DND-41 (cell line): ENCODE results near the gene NKAIN2.

Experiments
- ATAC-seq: fragments of 200-7000 bp; cut with Tn5 transposase; 3 replicates; pipeline ENCODE4 v1.9.1; 2021; ENCODE audit warnings: low read depth; ENCODE audit not compliant: insufficient read depth
- DNase-seq: peaks from one replicate; pipeline ENCODE4 v3.0.0-alpha.2; 2020
- H2AFZ ChIP-seq: 2 replicates; pipeline ENCODE4 v1.6.0; 2012; ENCODE audit warnings: low read depth, low read length
- H3K27ac ChIP-seq: 2 replicates; pipeline ENCODE4 v1.5.1; 2012; ENCODE audit warnings: low read length, inconsistent platforms
- H3K27me3 ChIP-seq: fragments of 200-600 bp; sonication (generic); 2 replicates; pipeline ENCODE4 v1.6.0; 2012; ENCODE audit warnings: low read length, mild to moderate bottlenecking, inconsistent platforms; ENCODE audit not compliant: insufficient read depth, poor library complexity
- H3K36me3 ChIP-seq: 2 replicates; pipeline ENCODE4 v1.5.1; 2012; ENCODE audit warnings: low read length, inconsistent platforms; ENCODE audit not compliant: insufficient read depth
- H3K4me1 ChIP-seq: 2 replicates; pipeline ENCODE4 v1.5.1; 2012; ENCODE audit warnings: mild to moderate bottlenecking, low read length; ENCODE audit not compliant: insufficient read depth
- H3K4me2 ChIP-seq: 2 replicates; pipeline ENCODE4 v1.6.0; 2012; ENCODE audit warnings: mild to moderate bottlenecking, moderate library complexity, low read length, inconsistent platforms; ENCODE audit not compliant: insufficient read depth
- H3K4me3 ChIP-seq, 2 experiments: fragments of 200-600 bp in 1 of 2; shearing (Covaris generic) in 1 of 2; 2 replicates each; pipeline ENCODE4 v1.5.1; 2012 to 2016; ENCODE audit warnings: inconsistent platforms in 2 of 2, low read length in 2 of 2, mild to moderate bottlenecking in 2 of 2, low read depth in 1 of 2, moderate library complexity in 1 of 2
- H3K79me2 ChIP-seq: 2 replicates; pipeline ENCODE4 v1.6.0; 2012; ENCODE audit warnings: low read length, inconsistent platforms; ENCODE audit not compliant: insufficient read depth
- H3K9ac ChIP-seq: 2 replicates; pipeline ENCODE4 v1.6.0; 2012; ENCODE audit warnings: low read depth, mild to moderate bottlenecking, inconsistent platforms, low read length, moderate library complexity
- H3K9me3 ChIP-seq: 2 replicates; pipeline ENCODE4 v1.5.1; 2012; ENCODE audit warnings: low read length, moderate library complexity, mild to moderate bottlenecking, inconsistent platforms; ENCODE audit not compliant: insufficient read depth, severe bottlenecking
- H4K20me1 ChIP-seq: 2 replicates; pipeline ENCODE4 v1.6.0; 2012; ENCODE audit warnings: low read length; ENCODE audit not compliant: insufficient read depth
- EZH2 ChIP-seq: IDR thresholded peaks from 3 replicates; pipeline ENCODE4 v1.6.1; 2012; ENCODE audit warnings: borderline replicate concordance, low read depth, mild to moderate bottlenecking, moderate library complexity, low read length, inconsistent platforms; ENCODE audit not compliant: severe bottlenecking
- TF ChIP-seq, protein P1 (sequence below): IDR thresholded peaks from 2 replicates; pipeline ENCODE4 v1.5.1; 2012; ENCODE audit warnings: borderline replicate concordance, low read length, moderate library complexity, mild to moderate bottlenecking; ENCODE audit not compliant: poor library complexity, severe bottlenecking; ENCODE audit errors: extremely low read depth

Gene NKAIN2

GRCh38 chr6:124590001-124590400 is 786.3 kb downstream of the NKAIN2 start:
- Histone ChIP-seq H3K36me3 (no peaks in the 10 kb centered on the region), H3K4me2 (no peak overlapping the region), H4K20me1 (no peaks in the 10 kb centered on the region), H2AFZ (no peak overlapping the region), H3K4me1 (no peaks in the 10 kb centered on the region), H3K27ac (no peak overlapping the region), H3K4me3 (no peak overlapping the region), H3K9me3 (no peaks in the 10 kb centered on the region), H3K79me2 (no peaks in the 10 kb centered on the region), H3K9ac (no peak overlapping the region), H3K27me3 (no peaks in the 10 kb centered on the region)
- TF ChIP-seq EZH2 = no peak
- TF ChIP-seq, protein P1, sequence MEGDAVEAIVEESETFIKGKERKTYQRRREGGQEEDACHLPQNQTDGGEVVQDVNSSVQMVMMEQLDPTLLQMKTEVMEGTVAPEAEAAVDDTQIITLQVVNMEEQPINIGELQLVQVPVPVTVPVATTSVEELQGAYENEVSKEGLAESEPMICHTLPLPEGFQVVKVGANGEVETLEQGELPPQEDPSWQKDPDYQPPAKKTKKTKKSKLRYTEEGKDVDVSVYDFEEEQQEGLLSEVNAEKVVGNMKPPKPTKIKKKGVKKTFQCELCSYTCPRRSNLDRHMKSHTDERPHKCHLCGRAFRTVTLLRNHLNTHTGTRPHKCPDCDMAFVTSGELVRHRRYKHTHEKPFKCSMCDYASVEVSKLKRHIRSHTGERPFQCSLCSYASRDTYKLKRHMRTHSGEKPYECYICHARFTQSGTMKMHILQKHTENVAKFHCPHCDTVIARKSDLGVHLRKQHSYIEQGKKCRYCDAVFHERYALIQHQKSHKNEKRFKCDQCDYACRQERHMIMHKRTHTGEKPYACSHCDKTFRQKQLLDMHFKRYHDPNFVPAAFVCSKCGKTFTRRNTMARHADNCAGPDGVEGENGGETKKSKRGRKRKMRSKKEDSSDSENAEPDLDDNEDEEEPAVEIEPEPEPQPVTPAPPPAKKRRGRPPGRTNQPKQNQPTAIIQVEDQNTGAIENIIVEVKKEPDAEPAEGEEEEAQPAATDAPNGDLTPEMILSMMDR = no peak
- ATAC-seq = no peak
- DNase-seq = no peak

DNA sequence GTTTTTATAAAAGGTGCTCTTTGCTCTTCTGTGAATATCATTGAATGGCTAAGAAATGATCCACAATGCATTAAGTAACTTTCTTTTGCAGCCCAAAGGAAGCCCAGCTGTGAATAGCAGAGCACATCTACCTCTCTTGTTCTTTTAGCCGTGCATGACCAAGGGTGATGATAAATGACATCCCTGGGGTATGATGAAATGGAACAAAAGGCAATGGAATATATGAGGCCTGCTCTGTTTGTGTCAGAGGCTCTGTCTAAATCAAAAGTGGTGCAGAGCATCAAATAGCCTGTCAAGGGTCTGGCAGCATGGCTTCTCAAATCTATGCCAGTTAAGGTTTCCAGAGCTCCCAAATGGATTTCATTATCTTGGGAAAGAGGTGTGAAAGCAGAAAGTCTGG is 796.0 kb downstream of the NKAIN2 start:
- no peak for TF ChIP-seq EZH2
- ATAC-seq (no peak), DNase-seq (no peak)
- no peak overlapping the region for H2AFZ ChIP-seq
- no peaks in the 10 kb centered on the region for H3K9me3 ChIP-seq
- no peak overlapping the region for H3K4me2 ChIP-seq
- H4K20me1 ChIP-seq = no peaks in the 10 kb centered on the region
- H3K27me3 ChIP-seq = no peaks in the 10 kb centered on the region
- no peak overlapping the region for H3K27ac ChIP-seq
- H3K36me3 ChIP-seq = no peaks in the 10 kb centered on the region
- H3K9ac ChIP-seq = no peak overlapping the region
- no peaks in the 10 kb centered on the region for H3K79me2 ChIP-seq
- no peaks in the 10 kb centered on the region for H3K4me1 ChIP-seq
- no peak overlapping the region for H3K4me3 ChIP-seq

DNA sequence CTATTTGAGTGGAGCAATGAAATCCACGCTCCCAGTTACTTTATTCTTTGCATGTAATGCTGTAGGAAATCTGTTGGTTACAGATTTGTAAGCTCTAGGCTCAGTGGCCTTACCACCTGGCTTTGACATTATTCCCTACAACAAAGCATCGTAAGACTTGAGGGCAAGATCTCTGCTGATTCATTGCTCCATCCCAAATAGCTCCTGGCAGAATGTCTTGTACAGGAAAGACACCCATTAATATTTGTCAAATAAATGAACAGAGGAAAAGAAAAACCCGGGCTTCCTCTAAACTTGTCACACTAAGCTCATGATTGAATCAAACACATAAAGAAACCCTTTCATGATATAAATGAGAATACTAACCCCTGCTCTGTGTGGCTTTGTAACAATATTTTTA is 801.1 kb downstream of the NKAIN2 start:
- no peaks in the 10 kb centered on the region for H3K79me2 ChIP-seq
- H3K4me3 ChIP-seq = no peak overlapping the region
- H3K4me1 ChIP-seq = no peaks in the 10 kb centered on the region
- no peak overlapping the region for H3K27ac ChIP-seq
- no peak overlapping the region for H3K4me2 ChIP-seq
- H3K9ac ChIP-seq = no peak overlapping the region
- ATAC-seq = no peak
- TF ChIP-seq EZH2 = no peak
- H2AFZ ChIP-seq = no peak overlapping the region
- no peaks in the 10 kb centered on the region for H3K9me3 ChIP-seq
- no peaks in the 10 kb centered on the region for H4K20me1 ChIP-seq
- no peaks in the 10 kb centered on the region for H3K27me3 ChIP-seq
- no peak for DNase-seq
- no peaks in the 10 kb centered on the region for H3K36me3 ChIP-seq

DNA sequence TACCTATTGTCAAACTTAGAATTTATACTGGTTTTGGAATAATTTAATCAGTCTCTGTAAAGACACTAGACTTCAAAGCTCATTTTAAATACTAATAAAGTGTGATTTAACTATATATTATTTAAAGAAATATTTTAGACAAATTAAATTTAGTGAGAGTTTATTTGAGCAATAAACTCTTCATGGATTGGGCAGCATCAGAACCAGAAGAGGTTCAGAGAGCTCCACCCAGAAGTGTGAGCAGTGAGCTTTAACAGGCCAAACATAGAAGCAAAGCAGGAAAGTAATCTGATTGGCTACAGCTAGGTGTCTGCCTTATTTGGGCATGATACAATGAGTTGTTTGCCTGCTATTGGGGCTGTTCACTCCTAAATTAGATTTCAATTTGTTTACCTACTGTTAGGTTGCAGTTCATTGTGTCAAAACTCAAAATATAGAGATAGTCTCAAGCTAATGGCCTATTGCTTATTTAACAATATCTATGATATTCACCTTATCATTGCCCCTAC is 803.5 kb downstream of the NKAIN2 start:
- H2AFZ ChIP-seq = no peak overlapping the region
- H3K4me2 ChIP-seq = no peak overlapping the region
- no peaks in the 10 kb centered on the region for H3K79me2 ChIP-seq
- H3K4me3 ChIP-seq = no peak overlapping the region
- H3K27me3 ChIP-seq = no peaks in the 10 kb centered on the region
- DNase-seq (no peak), ATAC-seq (no peak)
- H4K20me1 ChIP-seq = no peaks in the 10 kb centered on the region
- no peak overlapping the region for H3K9ac ChIP-seq
- no peaks in the 10 kb centered on the region for H3K9me3 ChIP-seq
- no peaks in the 10 kb centered on the region for H3K36me3 ChIP-seq
- TF ChIP-seq, protein P1 = no peak
- no peak for TF ChIP-seq EZH2
- H3K27ac ChIP-seq = no peak overlapping the region
- no peaks in the 10 kb centered on the region for H3K4me1 ChIP-seq
